HG03571 (cell line): ENCODE results near the gene FIS1.
"Not testable (repeated sequence)": the region's sequence is repeated elsewhere in the genome, so short reads cannot be mapped to it uniquely, and the experiment has no call there.

ENCODE experiments used
- ATAC-seq: cut with Tn5 transposase; IDR thresholded peaks from one replicate; pipeline ENCODE4 v1.9.1; 2021; ENCODE audit not compliant: unreplicated experiment

FIS1 gene

DNA sequence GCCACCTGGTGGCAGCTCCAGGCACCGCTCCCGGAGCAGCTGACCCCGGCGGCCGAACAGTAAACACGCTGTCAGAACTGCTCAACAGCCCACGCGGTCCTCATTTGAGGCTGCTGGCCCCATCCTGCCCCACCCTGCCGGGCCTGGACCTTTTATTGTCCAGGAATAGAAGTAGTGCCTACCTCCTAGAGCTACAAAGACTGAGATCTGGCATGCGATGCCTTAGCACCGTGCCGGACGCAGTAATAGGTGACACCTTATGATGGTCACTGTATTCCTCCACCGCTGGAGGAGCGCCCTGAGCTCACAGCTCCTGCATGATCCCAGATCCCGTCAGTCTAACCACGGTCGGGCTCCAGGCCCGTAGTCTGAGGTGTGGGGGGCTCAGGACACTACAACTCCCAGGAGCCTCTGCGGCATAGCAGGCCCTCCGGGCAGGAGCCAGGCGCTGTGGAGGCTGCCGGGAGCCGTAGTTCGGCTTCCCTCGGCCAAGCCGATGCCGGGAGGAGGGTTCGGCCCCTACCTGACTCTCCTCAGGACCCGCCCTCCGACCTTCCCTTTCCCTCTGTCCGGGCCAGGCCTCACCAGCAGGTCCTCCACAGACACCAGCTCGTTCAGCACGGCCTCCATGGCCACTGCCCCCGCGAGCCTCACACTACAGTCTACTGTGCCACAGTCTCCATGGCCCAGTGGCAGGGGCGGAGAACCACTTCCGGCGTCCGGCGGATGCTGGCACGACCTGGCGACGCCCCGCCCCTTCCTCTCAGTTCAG, at the start of gene FIS1:
FIS1 (minus strand) TSS at position 707 of the 772 bp plus-strand sequence; CDS start at position 630, 77 bp downstream.
- peak; percentile 88 for ATAC-seq

DNA sequence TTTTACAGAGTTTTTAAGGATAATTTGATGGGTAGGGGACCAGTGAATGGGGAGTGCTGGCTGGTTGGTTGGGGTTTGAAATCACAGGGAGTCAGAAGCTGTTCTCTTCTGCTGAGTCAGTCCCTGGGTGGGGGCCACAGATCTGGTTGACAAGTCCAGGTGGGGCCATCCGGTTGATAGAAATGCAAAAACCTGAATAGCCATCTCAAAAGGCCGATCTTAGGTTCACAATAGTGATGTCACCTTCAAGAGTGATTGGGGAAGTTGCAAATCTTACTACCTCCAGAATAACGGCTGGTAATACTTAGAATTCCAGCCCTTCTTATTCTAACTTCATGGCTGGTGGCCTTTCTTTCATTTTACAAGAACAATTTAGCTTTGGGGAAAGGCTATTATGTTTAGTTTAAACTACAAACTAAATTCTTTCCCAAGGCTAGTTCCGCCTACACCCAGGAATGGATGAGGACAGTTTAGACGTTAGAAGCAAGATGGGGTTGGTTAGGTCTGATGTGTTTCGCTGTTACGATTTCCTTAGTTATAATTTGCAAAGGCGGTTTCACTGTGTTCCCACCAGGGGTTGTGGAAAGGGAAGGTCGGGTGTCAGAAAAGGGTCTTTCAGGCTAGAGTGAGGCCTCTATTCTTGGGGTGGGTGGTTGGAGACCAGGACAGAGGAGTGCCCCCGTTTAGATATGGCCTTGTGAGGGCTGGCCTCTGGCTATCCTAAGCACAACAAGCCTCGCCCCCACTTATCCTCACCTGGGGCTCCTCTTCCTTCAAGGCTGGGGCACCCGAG, 49.4 kb upstream of the FIS1 start:
- ATAC-seq, result no peak

GRCh38 chr7:101293069-101294021, 48.5 kb upstream of the FIS1 start:
- not testable (repeated sequence) for ATAC-seq

GRCh38 chr7:101292566-101292965, 47.7 kb upstream of the FIS1 start:
- ATAC-seq, result not testable (repeated sequence)

- not testable (repeated sequence) for ATAC-seq
Measured at GRCh38 chr7:101290186-101291037, 45.5 kb upstream of the FIS1 start.

- not testable (repeated sequence) for ATAC-seq
Measured at GRCh38 chr7:101289687-101290086, 44.8 kb upstream of the FIS1 start.

GRCh38 chr7:101288439-101288838, 43.6 kb upstream of the FIS1 start:
- no peak for ATAC-seq

DNA sequence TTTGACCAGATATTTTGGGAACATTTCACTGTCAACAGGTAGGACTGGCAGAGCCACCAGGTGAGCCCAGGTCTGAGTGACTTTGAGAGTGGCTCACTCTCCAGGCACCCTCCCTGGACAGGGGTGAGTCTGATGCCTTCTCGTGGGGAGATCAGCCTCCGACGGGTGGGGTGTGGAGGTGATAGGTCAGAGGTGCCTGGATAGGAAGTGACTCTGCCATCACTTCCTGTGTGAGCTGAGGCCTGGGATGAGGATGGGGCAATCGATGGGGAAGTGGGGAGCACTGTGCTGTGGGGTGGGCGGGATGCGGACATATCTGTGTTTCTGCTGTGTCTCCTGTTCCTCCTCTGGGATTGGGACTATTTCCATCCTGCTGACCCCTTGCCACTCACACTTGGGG, 42.2 kb upstream of the FIS1 start:
- ATAC-seq, result no peak

GRCh38 chr7:101285880-101286279, 41.0 kb upstream of the FIS1 start:
- ATAC-seq, result not testable (repeated sequence)

- ATAC-seq, result no peak
Measured at GRCh38 chr7:101285171-101285570, 40.3 kb upstream of the FIS1 start.

GRCh38 chr7:101280912-101281311, 36.0 kb upstream of the FIS1 start:
- ATAC-seq, result not testable (repeated sequence)

DNA sequence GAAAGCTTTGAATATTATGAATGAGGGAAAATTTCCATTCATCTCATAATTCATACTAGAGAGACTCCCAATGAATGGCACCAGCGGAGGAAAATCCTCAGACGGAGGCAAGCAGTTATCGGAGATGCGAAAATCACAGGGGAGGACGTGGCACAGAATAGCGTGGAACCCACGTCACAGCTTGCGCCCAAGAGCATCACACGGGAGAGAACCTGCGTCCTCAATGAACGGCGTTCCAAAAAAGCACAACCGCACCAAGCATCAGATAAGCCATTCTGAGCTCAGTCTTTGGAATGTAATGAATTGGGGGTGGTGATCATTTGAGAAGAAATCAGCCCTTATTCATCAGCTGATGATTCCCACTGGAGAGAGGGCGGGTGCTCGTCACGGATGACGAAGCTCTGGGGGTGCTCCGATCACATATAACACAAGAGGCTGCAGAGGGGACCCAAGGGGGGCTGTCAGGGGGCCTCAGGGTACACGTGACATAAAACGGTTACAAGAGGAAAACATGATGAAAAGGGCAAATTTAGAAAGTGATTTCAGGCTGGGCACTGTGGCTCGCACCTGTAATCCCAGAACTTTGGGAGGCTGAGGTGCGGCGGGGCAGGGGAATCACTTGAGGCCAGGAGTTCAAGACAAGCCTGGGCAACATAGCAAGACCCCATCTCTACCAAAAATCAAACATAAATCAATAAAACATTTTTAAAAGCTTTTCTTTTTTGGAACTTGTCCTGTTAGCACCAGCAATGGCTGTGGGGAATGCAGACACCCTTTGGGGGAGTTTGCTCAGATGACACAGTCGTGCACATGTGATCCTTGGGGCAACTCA, 33.8 kb upstream of the FIS1 start:
- ATAC-seq, result no peak

DNA sequence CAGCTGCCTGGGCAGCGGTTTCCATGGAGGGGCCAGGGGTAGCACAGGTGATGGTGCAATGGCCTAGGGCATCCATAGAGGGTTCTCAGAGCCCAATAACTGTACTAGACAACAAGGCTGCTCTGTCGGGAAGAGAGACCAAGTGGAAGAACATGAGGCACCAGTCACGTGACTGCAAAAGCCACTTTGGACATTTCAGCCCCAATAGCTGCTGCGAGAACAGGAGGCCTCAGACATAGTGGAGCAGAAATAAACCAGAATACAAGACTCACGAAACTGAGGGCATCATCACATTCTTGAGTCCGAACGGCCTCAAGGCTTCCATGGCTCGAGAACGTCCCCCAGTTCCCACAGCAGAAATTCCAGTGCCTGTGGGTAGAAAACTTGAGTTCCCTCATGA, 32.3 kb upstream of the FIS1 start:
- ATAC-seq, result no peak

- no peak for ATAC-seq
Measured at GRCh38 chr7:101273206-101273605, 28.3 kb upstream of the FIS1 start.

DNA sequence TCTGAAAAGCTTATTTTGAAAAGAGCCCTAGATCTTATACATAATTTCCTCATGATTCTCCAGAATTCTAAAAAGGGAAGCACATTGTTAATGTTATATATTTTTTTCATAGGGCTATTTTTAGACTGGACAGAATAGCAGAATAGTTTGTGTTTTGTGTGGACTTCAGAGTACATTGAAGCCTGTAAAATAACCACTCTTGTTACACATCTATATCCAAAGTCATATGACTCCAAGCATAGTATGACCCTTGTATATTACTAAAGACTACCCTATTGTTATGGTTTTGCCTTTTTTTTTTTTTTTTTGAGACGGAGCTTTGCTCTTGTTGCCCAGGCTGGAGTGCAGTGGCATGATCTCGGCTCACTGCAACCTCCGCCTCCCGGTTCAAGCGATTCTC, 26.1 kb upstream of the FIS1 start:
- no peak for ATAC-seq

- no peak for ATAC-seq
Measured at GRCh38 chr7:101269664-101270063, 24.8 kb upstream of the FIS1 start.

GRCh38 chr7:101265622-101266516, 21.0 kb upstream of the FIS1 start:
- no peak for ATAC-seq

- ATAC-seq, result not testable (repeated sequence)
Measured at GRCh38 chr7:101264102-101264706, 19.3 kb upstream of the FIS1 start.
